Measurements from ENCODE around the gene GRM7.

DNA sequence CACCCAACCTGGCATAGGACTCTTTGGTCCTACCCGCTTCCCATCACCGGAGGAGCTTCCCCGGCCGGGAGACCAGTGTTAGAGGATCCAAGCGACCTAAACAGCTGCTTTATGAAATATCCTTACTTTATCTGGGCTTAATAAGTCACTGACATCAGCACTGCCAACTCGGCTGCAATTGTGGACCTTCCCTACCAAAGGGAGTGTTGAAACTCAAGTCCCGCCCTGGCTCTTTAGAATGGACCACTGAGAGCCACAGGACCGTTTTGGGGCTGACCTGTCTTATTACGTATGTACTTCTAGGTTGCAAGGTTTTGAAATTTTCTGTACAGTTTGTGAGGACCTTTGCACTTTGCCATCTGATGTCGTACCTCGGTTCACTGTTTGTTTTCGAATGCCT, 879.5 kb downstream of the GRM7 start:
- TF ChIP-seq, protein P1, sequence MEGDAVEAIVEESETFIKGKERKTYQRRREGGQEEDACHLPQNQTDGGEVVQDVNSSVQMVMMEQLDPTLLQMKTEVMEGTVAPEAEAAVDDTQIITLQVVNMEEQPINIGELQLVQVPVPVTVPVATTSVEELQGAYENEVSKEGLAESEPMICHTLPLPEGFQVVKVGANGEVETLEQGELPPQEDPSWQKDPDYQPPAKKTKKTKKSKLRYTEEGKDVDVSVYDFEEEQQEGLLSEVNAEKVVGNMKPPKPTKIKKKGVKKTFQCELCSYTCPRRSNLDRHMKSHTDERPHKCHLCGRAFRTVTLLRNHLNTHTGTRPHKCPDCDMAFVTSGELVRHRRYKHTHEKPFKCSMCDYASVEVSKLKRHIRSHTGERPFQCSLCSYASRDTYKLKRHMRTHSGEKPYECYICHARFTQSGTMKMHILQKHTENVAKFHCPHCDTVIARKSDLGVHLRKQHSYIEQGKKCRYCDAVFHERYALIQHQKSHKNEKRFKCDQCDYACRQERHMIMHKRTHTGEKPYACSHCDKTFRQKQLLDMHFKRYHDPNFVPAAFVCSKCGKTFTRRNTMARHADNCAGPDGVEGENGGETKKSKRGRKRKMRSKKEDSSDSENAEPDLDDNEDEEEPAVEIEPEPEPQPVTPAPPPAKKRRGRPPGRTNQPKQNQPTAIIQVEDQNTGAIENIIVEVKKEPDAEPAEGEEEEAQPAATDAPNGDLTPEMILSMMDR (IDR thresholded peaks at IDR 0.05; ENCODE audit: poor library complexity): no peak
- TF ChIP-seq EZH2phosphoT487 (IDR thresholded peaks at IDR 0.05; ENCODE audit: low read depth, severe bottlenecking, unreplicated experiment): no peak
